ENCODE results near the gene ADAMTS8. TPM values are rescaled to one million over a fixed set of nuclear protein-coding genes. Genes with fewer than 3 reads are reported as not detected.

Gene ADAMTS8
- total RNA-seq, 1 donor from 2014 or later: not detected

DNA sequence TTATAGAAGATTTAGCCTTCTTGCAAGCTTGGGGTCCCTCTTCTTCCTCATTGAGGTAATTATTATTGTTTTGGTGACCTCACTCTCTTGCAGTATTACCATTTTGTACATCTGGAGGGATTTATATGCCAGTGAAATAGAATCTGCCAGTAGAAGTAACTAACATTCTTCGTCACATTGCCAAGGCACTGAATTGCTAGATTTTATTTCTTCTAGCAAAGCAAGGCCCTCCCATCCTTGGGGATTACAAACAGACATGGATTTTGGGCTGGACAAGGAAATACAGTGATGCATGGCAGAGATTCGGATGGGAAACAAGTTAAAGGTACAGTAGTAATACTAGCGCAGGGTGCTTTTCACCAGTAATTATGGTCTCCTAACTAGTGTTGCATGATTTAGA lies 27.9 kb upstream of the ADAMTS8 start:
- no peaks in the 10 kb centered on the region for H3K36me3 ChIP-seq (ENCODE audit: control insufficient read depth, insufficient read depth, low read length)
- no peaks in the 10 kb centered on the region for H3K27me3 ChIP-seq (ENCODE audit: control insufficient read depth, insufficient read depth, low read length)
- no peak for DNase-seq (ENCODE audit: low read depth)
- TF ChIP-seq, protein P1, sequence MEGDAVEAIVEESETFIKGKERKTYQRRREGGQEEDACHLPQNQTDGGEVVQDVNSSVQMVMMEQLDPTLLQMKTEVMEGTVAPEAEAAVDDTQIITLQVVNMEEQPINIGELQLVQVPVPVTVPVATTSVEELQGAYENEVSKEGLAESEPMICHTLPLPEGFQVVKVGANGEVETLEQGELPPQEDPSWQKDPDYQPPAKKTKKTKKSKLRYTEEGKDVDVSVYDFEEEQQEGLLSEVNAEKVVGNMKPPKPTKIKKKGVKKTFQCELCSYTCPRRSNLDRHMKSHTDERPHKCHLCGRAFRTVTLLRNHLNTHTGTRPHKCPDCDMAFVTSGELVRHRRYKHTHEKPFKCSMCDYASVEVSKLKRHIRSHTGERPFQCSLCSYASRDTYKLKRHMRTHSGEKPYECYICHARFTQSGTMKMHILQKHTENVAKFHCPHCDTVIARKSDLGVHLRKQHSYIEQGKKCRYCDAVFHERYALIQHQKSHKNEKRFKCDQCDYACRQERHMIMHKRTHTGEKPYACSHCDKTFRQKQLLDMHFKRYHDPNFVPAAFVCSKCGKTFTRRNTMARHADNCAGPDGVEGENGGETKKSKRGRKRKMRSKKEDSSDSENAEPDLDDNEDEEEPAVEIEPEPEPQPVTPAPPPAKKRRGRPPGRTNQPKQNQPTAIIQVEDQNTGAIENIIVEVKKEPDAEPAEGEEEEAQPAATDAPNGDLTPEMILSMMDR (IDR thresholded peaks at IDR 0.05; ENCODE audit: insufficient read depth, low read length, poor library complexity, severe bottlenecking): no peak
- H3K4me3 ChIP-seq (ENCODE audit: low read depth, low read length): no peak overlapping the region

DNA sequence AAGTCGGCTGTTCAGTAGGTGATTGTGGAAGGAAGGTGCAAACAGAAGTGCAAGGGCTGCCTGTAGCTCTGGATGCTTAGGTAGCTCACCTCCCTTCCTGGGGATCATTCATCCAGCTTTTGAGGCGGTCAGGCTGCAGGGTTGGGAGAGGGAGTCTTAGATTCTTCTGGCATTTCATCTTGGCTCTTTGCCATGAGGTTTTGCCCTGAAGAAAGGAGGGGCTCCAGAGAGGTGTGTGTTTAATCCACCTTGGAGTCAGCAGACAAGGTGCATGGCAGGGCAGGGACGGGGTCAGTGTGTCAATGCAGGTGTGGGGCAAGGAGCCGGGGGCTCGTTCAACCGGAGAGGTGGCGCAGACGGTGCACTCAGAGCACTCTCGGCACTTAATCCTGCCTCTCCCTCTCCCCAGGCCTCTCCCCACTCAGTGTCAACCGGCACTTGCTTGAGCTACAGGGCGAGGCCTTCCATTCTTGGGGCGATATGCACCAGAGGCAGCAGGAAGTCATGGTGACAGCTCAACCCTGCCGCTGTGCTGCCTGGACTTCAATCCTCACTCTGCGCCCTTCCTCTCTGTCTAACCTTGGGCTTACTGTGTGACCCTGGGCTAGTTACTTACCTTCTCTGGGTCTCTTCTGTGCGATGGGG lies 27.2 kb upstream of the ADAMTS8 start:
- Histone ChIP-seq H3K27me3 (ENCODE audit: control insufficient read depth, insufficient read depth, low read length) (no peaks in the 10 kb centered on the region), H3K36me3 (ENCODE audit: control insufficient read depth, insufficient read depth, low read length) (no peaks in the 10 kb centered on the region), H3K4me3 (ENCODE audit: low read depth, low read length) (no peak overlapping the region)
- DNase-seq (ENCODE audit: low read depth): no peak
- TF ChIP-seq, protein P1 (IDR thresholded peaks at IDR 0.05; ENCODE audit: insufficient read depth, low read length, poor library complexity, severe bottlenecking): no peak

DNA sequence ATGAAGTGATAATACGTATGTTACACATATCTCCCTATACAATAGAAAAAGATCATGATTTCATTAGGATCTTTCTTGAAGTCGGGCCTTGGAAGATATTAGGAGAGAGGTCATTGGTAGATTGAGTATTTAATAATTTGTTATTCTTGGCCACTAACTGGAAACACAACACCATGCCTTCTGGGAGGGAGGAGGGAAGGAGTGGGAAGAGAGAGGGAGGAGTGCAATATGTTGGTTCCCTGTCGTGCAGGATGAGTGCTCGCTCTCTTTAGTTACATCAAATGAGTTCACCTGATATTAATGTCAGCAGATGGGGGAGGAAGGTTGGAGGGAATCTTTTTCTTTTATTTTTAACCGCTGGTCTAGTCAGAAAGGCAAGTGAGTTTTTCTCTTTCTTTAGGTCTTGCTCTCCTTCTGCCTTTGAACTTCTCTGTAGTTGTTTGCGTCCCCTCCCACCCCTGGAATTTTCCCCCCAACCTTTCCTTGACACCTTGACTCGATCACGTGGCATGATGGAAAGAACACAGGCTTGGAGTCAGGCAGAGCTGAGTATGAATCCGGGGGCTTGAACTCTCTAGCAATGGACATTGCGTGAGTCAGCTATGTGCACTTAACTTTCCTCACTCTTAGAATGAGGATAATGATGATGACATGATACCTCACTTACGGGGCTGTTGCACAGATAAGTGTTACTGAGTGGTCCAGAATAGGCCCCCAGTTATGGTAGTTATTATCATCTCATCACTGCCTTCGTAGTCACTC lies 26.3 kb upstream of the ADAMTS8 start:
- Histone ChIP-seq H3K27me3 (ENCODE audit: control insufficient read depth, insufficient read depth, low read length) (peaks cover 2% of the 10 kb centered on the region), H3K36me3 (ENCODE audit: control insufficient read depth, insufficient read depth, low read length) (no peaks in the 10 kb centered on the region), H3K4me3 (ENCODE audit: low read depth, low read length) (no peak overlapping the region)
- no peak for DNase-seq (ENCODE audit: low read depth)
- TF ChIP-seq, protein P1 (IDR thresholded peaks at IDR 0.05; ENCODE audit: insufficient read depth, low read length, poor library complexity, severe bottlenecking): no peak

DNA sequence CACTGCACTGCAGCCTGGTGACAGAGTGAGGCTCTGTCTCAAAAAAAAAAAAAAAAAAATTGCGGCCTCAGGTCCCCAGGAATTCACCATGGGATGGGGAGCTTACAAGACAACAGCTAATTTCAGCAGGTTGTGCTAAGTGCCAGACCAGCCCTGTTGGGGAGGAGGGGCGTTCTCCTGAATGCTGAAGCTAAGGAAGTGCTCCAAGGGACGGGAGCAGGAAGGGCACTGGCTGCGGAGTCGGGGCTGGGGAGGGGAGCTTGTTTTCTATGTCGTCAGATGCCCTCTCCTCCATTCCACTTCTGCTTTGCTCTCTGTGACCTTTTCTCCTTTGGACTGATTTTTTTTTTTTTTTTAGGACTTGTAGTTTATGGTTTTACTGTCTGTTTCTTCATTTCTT lies 24.5 kb upstream of the ADAMTS8 start:
- TF ChIP-seq, protein P1 (IDR thresholded peaks at IDR 0.05; ENCODE audit: insufficient read depth, low read length, poor library complexity, severe bottlenecking): no peak
- H3K4me3 ChIP-seq (ENCODE audit: low read depth, low read length): no peak overlapping the region
- peaks cover 6% of the 10 kb centered on the region for H3K27me3 ChIP-seq (ENCODE audit: control insufficient read depth, insufficient read depth, low read length)
- DNase-seq (ENCODE audit: low read depth): no peak
- H3K36me3 ChIP-seq (ENCODE audit: control insufficient read depth, insufficient read depth, low read length): no peaks in the 10 kb centered on the region

DNA sequence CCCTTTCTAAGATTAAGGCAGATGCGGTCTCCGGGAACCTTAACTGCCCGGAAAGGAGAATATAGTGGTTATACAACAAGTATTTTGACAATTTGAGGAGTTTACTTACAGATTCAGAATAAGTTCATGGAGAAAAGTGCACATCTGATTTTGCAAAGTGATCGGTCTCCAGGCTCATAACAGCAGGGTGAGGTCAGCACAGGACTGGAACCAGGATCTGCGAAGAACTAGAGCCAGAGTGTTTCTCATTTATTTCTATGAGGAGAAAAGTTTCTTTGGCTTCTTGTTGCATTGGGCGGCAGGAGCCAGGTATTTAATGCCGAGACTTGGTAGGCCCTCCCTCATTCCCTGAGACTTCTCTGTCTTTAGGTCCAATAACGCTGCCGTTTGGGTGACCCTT lies 23.8 kb upstream of the ADAMTS8 start:
- no peak for DNase-seq (ENCODE audit: low read depth)
- no peaks in the 10 kb centered on the region for H3K36me3 ChIP-seq (ENCODE audit: control insufficient read depth, insufficient read depth, low read length)
- H3K4me3 ChIP-seq (ENCODE audit: low read depth, low read length): no peak overlapping the region
- TF ChIP-seq, protein P1 (IDR thresholded peaks at IDR 0.05; ENCODE audit: insufficient read depth, low read length, poor library complexity, severe bottlenecking): no peak
- H3K27me3 ChIP-seq (ENCODE audit: control insufficient read depth, insufficient read depth, low read length): peaks cover 6% of the 10 kb centered on the region

Data from kidney epithelial cell (primary cell).